Stimulated activated CD8-positive, alpha-beta memory T cell treated with anti-CD3 and anti-CD28 coated beads, Interleukin-7, amount 100 ng/mL, for 4 hours (primary cell): Measurements from ENCODE around the gene SPSB3.

ENCODE experiments used
- DNase-seq, 2 donors: peaks; one replicate each; pipeline ENCODE4 v3.0.0-alpha.2; 2020; ENCODE audit warnings: low read depth in 2 of 2

SPSB3 gene

GRCh38 chr16:1763521-1764511 lies 18.6 kb downstream of the SPSB3 start:
- DNase-seq: no peak

DNA sequence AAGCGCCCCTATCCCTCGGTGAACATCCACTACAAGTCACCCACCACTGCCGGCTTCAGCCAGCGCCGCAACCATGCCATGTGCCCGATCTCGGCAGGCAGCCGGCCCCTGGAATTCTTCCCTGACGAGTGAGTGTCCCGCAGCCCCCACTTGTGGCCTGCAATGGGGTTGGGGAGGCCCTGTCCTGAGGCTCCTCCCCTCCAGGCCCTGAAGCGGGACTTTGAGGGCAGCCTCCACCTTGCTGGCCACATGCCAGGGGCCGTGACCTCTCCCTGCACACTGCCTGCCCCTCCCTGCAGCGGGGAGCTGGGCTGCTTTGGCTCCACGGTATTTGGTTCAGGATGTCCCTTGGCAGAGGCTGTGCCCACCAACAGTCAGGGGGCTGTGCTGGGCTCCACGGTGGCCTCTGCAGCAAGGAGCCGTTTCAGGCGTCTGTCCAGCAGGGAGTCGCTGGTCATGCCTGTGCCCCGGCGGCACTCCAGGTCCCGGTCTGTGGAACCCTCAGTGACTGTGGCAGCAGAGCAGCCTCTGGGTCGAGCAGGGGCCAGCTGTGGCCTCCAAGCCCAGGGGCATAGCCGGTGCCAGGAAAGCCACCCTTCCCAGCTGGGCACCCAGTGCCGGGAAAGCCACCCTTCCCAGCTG lies 19.4 kb downstream of the SPSB3 start:
- no peak for DNase-seq

- no peak for DNase-seq
Measured at GRCh38 chr16:1762196-1762878, 20.0 kb downstream of the SPSB3 start.

DNA sequence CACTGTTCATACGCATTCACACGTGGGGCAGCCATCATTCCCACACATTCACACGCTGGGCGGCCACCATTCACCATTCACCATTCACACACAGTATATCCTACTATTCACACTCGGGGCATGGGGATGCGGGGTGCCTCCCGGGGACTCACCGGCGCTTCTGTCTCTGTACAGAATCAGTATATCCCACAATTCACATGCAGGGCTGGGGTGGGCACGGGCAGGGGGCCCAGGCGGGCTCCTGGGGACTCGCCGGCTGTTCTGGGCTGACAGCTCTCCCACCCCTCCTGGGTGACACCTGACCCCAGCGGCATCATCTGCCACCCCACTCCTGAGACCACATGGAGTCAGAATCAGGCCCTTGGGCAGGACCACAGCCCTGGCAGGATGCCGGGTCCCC lies 20.6 kb downstream of the SPSB3 start:
- no peak for DNase-seq

DNA sequence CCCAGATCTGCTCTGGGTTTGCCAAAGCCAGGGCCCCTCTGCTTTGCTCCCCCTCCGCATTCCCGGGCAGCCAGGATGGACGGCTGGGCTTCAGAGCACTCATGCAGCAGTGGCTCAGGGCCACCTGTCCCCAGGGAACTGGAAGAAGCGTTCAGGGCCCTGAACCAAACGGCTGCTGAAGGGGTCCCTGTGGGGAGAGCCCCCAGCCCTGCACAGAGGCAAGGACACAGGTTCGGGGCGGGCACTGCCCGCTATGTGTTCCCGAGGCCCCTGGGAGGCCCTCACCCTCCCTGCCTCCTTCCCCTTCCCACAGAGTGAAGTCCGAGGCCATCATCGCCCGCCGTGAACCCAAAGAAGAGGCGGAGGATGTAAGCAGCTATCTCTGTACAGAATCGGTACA lies 21.5 kb downstream of the SPSB3 start:
- no peak for DNase-seq

GRCh38 chr16:1759511-1759910 lies 22.9 kb downstream of the SPSB3 start:
- DNase-seq: no peak

GRCh38 chr16:1758923-1759322 lies 23.4 kb downstream of the SPSB3 start:
- DNase-seq: no peak

DNA sequence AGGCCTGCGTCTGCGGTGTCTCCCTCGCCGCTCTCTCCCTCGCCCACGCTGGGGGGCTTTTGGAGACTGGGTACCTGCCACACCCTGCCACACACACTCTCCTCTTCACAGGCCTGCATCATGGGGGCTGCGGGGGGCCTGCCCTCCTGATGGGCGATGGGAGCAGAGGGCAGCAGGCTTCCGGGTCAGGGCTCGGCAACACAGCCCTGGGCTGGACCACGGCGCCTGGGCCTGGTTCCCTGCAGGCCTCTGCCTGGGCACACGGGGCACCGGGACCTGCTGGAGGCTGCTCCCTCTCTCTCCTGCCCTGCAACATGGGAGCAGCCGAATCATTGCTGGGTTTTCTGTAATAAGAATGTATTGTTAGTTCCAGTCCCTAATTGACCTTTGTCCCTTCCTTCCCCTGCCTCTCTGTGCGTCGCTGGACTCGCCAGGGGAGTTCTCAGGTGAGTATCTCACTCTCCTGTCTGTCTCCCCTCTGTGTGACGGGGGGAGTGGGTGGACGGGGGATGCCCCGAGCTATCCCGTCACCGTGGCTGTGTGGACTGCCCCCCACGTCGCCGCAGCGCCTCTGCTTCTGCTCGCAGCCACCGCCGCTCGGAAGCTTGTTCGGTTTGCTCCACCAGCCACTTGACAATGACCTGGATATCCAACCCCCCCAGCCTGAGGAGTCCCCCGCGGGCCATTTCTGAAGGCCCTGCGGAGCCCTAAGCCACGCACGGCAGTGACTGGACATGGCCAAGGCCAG lies 24.5 kb downstream of the SPSB3 start:
- DNase-seq: no peak

DNA sequence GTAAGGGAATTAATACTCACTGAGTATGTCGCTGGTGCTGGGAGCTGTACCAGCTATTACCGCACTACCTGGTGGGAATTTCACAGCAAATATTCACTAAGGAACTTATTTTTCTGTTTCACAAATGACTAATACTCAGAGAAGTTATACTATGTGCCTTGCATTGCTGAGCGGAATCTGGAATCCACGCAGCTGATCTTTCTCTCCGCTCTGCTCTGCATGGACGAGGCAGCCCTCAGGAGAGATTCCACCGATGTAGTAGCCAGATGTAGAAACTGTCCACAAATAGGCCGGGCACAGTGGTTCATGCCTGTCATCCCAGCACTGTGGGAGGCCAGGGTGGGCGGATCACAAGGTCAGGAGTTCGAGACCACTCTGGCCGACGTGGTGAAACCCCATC lies 28.2 kb downstream of the SPSB3 start:
- no peak for DNase-seq

GRCh38 chr16:1752853-1753252 lies 29.5 kb downstream of the SPSB3 start:
- DNase-seq: no peak

DNA sequence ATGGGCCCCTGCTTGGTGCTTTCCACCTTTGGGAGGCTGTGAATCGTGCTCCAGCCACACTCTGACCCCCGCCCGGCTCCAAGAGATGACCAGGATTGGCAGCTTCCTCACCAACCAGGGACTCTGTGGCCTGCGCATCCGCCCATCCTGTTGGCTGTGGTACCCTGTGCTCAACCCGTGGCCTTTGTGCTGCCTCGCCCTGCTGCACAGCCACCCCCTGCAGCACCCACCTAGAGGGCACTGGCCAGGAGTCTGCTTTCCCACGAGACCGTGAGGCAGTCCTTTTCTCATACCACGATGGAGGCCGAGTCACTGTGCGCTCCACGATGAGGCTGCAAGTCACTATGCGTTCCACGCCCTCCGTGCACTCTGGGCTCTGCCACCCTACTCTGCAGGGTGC lies 30.4 kb downstream of the SPSB3 start:
- no peak for DNase-seq

- no peak for DNase-seq
Measured at GRCh38 chr16:1749152-1750117, 32.9 kb downstream of the SPSB3 start.

- no peak for DNase-seq
Measured at GRCh38 chr16:1747934-1748333, 34.4 kb downstream of the SPSB3 start.

DNA sequence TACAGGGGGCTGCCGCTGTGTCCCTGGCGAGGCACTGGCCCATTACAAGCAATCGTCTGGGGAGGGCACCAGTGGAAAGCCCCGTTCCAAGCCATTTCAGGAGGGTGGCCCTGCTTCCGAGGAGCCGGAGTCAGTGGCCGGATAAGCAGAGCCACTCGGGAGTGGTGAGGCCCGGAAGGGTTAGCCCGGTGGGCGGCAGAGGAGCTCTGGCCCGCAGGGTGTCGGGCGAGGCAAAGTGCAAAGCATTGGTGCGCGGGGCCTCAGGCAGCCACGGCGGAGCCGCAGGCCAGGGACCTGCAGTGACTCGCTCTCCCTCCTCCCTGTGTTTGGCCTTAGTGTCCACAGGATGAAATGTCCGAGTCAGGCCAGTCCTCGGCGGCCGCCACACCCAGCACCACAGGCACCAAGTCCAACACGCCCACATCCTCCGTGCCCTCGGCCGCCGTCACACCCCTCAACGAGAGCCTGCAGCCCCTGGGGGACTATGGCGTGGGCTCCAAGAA lies 35.6 kb downstream of the SPSB3 start:
- no peak for DNase-seq

DNA sequence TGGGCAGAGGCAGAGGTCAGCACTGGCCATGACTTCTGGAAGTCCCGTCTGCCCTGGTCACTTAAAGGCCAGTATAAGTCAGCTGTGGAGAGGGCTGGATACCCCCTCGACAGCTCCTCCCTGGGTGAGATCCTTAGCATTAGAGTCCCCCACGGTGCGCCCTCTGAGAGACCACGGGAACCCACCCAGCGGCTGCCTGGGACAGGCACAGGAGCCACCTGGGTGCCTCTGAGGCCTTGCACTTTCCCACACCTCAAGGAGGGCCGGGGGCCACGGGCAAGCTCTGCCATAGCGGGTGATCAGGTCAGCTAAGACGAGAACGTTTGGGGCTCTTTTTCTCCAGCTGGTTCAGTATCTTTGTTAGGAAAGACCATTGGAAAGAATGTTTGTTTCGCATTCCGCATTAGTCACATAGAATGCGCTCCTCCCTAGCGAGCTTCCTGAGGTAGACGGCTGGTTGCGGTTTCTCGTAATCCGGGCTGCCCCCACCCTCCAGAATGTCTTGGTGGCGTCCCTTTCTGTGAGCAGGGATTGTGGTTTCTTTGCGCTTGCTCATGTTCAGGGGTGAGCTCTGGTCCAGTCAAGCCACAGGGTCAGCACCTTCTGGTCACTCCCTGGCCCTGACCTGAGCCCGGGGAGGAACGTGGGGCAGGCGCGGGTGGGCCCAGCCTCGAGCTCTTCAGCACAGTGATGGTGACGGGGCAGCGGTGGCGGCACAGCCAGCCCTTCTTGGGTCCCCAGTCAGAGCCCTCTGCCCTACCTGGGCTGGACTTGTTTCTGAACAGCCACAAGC lies 36.3 kb downstream of the SPSB3 start:
- no peak for DNase-seq

- DNase-seq: no peak
Measured at GRCh38 chr16:1745181-1745899, 37.0 kb downstream of the SPSB3 start.

DNA sequence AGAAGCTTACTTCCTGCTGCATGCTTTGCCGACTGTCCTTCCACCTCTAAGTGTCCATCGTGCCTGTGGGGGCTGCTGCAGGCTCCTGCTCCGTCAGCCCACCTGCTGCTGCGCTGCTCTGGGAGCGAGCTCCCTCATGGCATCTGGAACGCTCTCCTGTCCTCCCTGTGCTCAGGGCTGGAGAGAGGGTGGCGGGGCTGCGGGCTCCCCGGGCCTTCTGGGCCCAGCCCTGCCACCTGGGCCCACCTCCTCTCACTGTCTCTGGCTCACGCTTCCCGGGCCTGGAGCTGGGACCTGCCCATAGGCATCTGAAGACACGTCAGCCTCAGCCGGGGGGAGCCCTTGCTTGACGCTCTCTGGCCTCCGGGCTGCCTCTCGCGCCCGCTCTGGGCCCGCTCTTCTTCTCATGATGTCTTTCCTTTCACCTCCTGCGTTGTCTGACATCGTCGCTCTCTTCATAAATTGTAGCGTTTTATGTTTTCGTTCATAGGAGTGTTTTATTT lies 38.0 kb downstream of the SPSB3 start:
- DNase-seq: no peak
